SK-N-MC (cell line): ENCODE data around the gene RCOR2.

Experiments used
- EZH2 ChIP-seq: fragments of 200-600 bp; sonication (generic); IDR thresholded peaks from one replicate; pipeline ENCODE4 v1.6.1; 2017; ENCODE audit warnings: antibody characterized with exemption
- FOXP2 ChIP-seq: optimal IDR thresholded peaks from 2 replicates; pipeline ENCODE3; 2011; ENCODE audit warnings: mild to moderate bottlenecking, moderate library complexity; ENCODE audit not compliant: insufficient read depth; ENCODE audit errors: extremely low read length, control extremely low read depth

GRCh38 chr11:63875506-63876065, 41.4 kb downstream of the RCOR2 start:
- no peak for TF ChIP-seq EZH2
- TF ChIP-seq FOXP2: no peak
